SK-N-MC (cell line): Measurements from ENCODE around the gene DGKI.

Source experiments
- EZH2 ChIP-seq: fragments of 200-600 bp; sonication (generic); IDR thresholded peaks from one replicate; pipeline ENCODE4 v1.6.1; 2017; ENCODE audit warnings: antibody characterized with exemption
- FOXP2 ChIP-seq: optimal IDR thresholded peaks from 2 replicates; pipeline ENCODE3; 2011; ENCODE audit warnings: mild to moderate bottlenecking, moderate library complexity; ENCODE audit not compliant: insufficient read depth; ENCODE audit errors: extremely low read length, control extremely low read depth
- POLR2AphosphoS5 ChIP-seq: IDR thresholded peaks from 2 replicates; pipeline ENCODE4 v1.6.1; 2012; ENCODE audit warnings: mild to moderate bottlenecking, low read depth, low read length, borderline replicate concordance

DNA sequence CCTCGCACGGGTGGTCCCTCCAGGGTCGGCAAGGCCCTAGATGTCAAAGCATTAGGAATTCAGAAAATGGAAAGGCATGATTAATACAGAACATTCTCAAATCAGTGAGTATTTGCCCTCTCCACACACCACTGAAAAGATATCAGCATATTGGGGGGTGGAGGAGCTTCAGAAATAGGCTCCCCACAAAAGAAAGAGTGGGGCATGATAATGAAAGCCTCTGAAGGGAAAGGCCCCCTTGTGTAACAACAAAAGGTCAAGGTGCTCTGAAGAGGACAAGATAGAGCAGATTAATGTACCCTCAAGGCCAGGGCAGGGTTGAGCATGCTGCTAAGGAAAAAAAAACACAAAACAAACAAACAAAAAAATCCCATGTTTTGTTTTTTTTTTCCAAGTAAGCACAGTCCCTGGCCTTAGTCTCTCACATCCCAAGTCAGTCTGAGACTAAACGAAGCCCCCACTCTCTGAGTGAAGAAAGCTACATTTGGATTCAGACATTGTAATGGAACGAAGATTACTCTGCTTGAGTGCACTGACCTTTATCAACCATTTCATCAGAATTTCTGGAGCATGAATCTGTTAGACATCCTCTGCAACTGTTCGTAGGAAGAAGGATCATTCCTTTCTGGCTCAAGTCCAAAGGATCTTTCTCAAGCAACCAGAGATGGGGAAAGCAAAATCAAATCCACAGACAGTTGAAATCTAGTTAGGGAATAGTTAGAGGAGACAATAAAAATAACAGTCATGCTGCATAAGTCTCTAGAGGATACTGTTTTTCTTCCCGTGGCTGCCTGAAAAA, 27.4 kb upstream of the DGKI start:
- no peak for TF ChIP-seq EZH2
- no peak for TF ChIP-seq POLR2AphosphoS5
- TF ChIP-seq FOXP2: no peak
